OCI-LY7 (cell line): ENCODE measurements around the gene QDPR. TPM values are rescaled to one million over a fixed set of nuclear protein-coding genes. Genes with fewer than 3 reads are reported as not detected.

Source experiments
- BruUV-seq: library from RNA; stranded (reverse); fragments of 400-500 nt; replicated peaks from 2 replicates; lab custom pipeline; 2021; lab: Mats Ljungman, UMichigan
- CTCF ChIA-PET: fragments of 300-600 bp; sonication (Branson Sonifier 250); formaldehyde crosslinking; loops from one replicate; lab custom pipeline; 2022; ENCODE audit warnings: antibody characterized with exemption; ENCODE audit not compliant: unreplicated experiment; lab: Charles Lee
- POLR2A ChIA-PET: fragments of 300-600 bp; sonication (Branson Sonifier 250); formaldehyde crosslinking; loops from one replicate; lab custom pipeline; 2022; ENCODE audit warnings: antibody characterized with exemption; lab: Charles Lee
- DNase-seq: peaks from one replicate; pipeline ENCODE4 v3.0.0-alpha.2; 2015; ENCODE audit warnings: low spot score
- H2AFZ ChIP-seq: fragments of 200-600 bp; sonication (generic), shearing (Covaris generic); 2 replicates; pipeline ENCODE4 v1.6.1; 2014; ENCODE audit warnings: mild to moderate bottlenecking, antibody characterized with exemption, low read length, moderate library complexity
- H3K27ac ChIP-seq: fragments of 200-600 bp; sonication (generic); 2 replicates; pipeline ENCODE4 v1.5.1; 2014; ENCODE audit warnings: mixed run types, low read depth, mild to moderate bottlenecking, moderate library complexity, low read length, inconsistent platforms; ENCODE audit not compliant: poor library complexity, severe bottlenecking
- H3K36me3 ChIP-seq: fragments of 200-600 bp; sonication (generic); 2 replicates; pipeline ENCODE4 v1.6.1; 2014; ENCODE audit warnings: mild to moderate bottlenecking, antibody characterized with exemption, low read length, moderate library complexity, mixed read lengths; ENCODE audit not compliant: insufficient read depth
- H3K4me1 ChIP-seq: fragments of 200-600 bp; sonication (generic); 2 replicates; pipeline ENCODE4 v1.5.1; 2014; ENCODE audit warnings: mild to moderate bottlenecking, low read length; ENCODE audit not compliant: insufficient read depth, poor library complexity, severe bottlenecking
- H3K4me2 ChIP-seq: fragments of 200-600 bp; sonication (generic); 2 replicates; pipeline ENCODE4 v1.6.1; 2014; ENCODE audit warnings: mild to moderate bottlenecking, low read length
- H3K4me3 ChIP-seq: fragments of 200-600 bp; sonication (generic); 2 replicates; pipeline ENCODE4 v1.5.1; 2014; ENCODE audit warnings: mild to moderate bottlenecking, low read depth, low read length; ENCODE audit not compliant: poor library complexity, severe bottlenecking
- H3K79me2 ChIP-seq: fragments of 200-600 bp; sonication (generic); 2 replicates; pipeline ENCODE4 v1.6.1; 2016; ENCODE audit warnings: low read depth, mild to moderate bottlenecking, low read length, moderate library complexity, mixed read lengths; ENCODE audit not compliant: insufficient read depth
- H3K9me2 ChIP-seq: fragments of 200-600 bp; sonication (generic); 2 replicates; pipeline ENCODE4 v1.6.1; 2016; ENCODE audit warnings: mild to moderate bottlenecking, low read length, mixed read lengths; ENCODE audit not compliant: insufficient read depth
- H3K9me3 ChIP-seq: fragments of 200-600 bp; sonication (generic); 2 replicates; pipeline ENCODE4 v1.6.1; 2014; ENCODE audit warnings: mild to moderate bottlenecking, mixed run types, low read length, mixed read lengths
- H4K20me1 ChIP-seq: fragments of 200-600 bp; sonication (generic); 2 replicates; pipeline ENCODE4 v1.6.1; 2014; ENCODE audit warnings: mild to moderate bottlenecking, antibody characterized with exemption, low read length, moderate library complexity, mixed read lengths; ENCODE audit not compliant: insufficient read depth
- EZH2phosphoT487 ChIP-seq: fragments of 200-600 bp; sonication (generic); IDR thresholded peaks from 2 replicates; pipeline ENCODE4 v1.6.1; 2018; ENCODE audit warnings: low read depth, borderline replicate concordance, mild to moderate bottlenecking, mixed run types, antibody characterized with exemption, low read length, moderate library complexity, mixed read lengths
- intact Hi-C: fragments of 100-400 bp; cut with micrococcal nuclease; formaldehyde crosslinking; loops from one replicate; pipeline ENCODE4 v1.10.0; 2022; ENCODE audit not compliant: unreplicated experiment
- total RNA-seq, 2 experiments: library from RNA; depleted of rRNA in 1 of 2; stranded (reverse); fragments of >200 nt in 1 of 2; shearing (Covaris generic) in 1 of 2; gene quantifications; 2 replicates each; pipeline ENCODE4 v1.2.3, GENCODE V29; 2014 to 2022
- TF ChIP-seq, protein P1 (sequence below): fragments of 200-600 bp; sonication (generic); conservative IDR thresholded peaks from 2 replicates; pipeline ENCODE4 v1.5.1; 2014; ENCODE audit warnings: mild to moderate bottlenecking, antibody characterized with exemption, low read length, moderate library complexity, mixed read lengths

Gene QDPR
- total RNA-seq, 2 experiments from 2014 or later: 2.5 to 2.9 TPM

DNA sequence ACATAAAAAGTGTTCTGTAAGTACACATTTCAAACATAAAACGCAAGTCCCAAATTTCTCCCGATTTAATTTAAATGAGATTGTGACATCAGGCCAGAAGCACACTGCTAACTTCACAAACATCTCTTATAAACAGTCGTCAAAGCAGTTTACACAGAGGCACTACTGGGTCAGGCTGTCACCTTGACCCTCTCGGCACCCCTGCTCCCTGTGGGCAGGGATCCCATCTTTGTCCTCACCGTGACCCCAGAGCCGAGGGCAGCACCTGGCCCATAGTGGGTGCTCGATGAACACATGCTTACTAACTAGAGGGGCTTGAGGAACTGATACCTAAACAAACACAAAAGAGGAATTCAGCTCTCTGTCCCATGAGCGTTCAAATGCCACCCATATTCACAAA, 22.2 kb downstream of the QDPR start:
- no peaks in the 10 kb centered on the region for H4K20me1 ChIP-seq
- no peak overlapping the region for H3K27ac ChIP-seq
- no peak overlapping the region for H3K4me2 ChIP-seq
- DNase-seq: no peak
- no peak overlapping the region for H2AFZ ChIP-seq
- TF ChIP-seq, protein P1, sequence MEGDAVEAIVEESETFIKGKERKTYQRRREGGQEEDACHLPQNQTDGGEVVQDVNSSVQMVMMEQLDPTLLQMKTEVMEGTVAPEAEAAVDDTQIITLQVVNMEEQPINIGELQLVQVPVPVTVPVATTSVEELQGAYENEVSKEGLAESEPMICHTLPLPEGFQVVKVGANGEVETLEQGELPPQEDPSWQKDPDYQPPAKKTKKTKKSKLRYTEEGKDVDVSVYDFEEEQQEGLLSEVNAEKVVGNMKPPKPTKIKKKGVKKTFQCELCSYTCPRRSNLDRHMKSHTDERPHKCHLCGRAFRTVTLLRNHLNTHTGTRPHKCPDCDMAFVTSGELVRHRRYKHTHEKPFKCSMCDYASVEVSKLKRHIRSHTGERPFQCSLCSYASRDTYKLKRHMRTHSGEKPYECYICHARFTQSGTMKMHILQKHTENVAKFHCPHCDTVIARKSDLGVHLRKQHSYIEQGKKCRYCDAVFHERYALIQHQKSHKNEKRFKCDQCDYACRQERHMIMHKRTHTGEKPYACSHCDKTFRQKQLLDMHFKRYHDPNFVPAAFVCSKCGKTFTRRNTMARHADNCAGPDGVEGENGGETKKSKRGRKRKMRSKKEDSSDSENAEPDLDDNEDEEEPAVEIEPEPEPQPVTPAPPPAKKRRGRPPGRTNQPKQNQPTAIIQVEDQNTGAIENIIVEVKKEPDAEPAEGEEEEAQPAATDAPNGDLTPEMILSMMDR: no peak
- no peak for TF ChIP-seq EZH2phosphoT487
- H3K4me1 ChIP-seq: no peaks in the 10 kb centered on the region
- H3K9me3 ChIP-seq: no peaks in the 10 kb centered on the region
- no TSS peak for BruUV-seq
- ChIA-PET CTCF (no interaction called here), POLR2A (no interaction called here)
- intact Hi-C loops: no loop called here
- H3K36me3 ChIP-seq: peaks cover 4% of the 10 kb centered on the region; the same call in 1 of the 2 replicates
- H3K79me2 ChIP-seq: no peaks in the 10 kb centered on the region
- no peaks in the 10 kb centered on the region for H3K9me2 ChIP-seq
- H3K4me3 ChIP-seq: no peak overlapping the region

DNA sequence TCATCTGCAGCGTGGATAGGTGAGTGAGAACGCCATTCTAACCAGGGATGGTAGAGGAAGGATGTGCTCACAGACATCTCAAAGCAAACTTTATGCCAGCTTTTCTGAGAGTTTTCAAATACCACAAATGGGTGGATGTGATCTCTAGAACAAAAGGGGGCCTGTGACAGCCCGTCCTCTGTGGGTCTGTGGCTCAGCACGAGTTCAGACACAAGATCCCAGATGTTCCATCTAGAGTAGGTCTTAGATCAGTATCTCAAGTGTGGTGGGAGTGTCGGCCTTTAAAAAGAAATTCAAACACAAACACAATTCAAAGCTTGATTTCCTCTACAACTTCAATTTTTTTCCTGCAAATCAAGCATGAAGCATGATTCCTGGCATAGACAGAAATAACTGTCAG, 22.8 kb downstream of the QDPR start:
- no peaks in the 10 kb centered on the region for H3K79me2 ChIP-seq
- H3K27ac ChIP-seq: no peak overlapping the region
- H3K4me1 ChIP-seq: no peaks in the 10 kb centered on the region
- no peak overlapping the region for H2AFZ ChIP-seq
- H3K9me3 ChIP-seq: no peaks in the 10 kb centered on the region
- H3K4me2 ChIP-seq: no peak overlapping the region
- no peak overlapping the region for H3K4me3 ChIP-seq
- no peaks in the 10 kb centered on the region for H4K20me1 ChIP-seq
- CTCF ChIA-PET: no interaction called here
- BruUV-seq: no TSS peak
- H3K9me2 ChIP-seq: no peaks in the 10 kb centered on the region
- no peak for DNase-seq
- intact Hi-C loops: no loop called here
- H3K36me3 ChIP-seq: peaks cover 4% of the 10 kb centered on the region; the same call in 1 of the 2 replicates
- POLR2A ChIA-PET: no interaction called here
- no peak for TF ChIP-seq EZH2phosphoT487
- TF ChIP-seq, protein P1: no peak

DNA sequence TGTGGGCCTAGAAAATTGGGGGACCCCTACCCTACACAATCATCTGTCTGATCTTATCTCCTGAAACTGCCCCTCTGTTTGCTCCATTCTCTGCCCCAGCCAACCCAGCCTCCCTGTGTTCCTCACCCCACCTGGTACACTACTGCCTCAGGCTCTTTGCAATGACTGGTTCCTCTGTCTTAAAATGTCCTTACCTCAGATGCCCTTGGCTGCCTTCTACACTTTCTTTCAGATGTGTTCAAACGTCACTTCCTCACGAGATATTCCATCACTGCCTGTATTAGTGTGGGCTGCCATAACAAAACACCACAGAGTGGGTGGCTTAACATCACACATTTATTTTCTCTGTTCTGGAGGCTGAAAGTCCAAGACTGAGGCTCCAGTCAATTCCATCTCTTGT, 29.2 kb downstream of the QDPR start:
- DNase-seq: no peak
- Histone ChIP-seq H4K20me1 (no peaks in the 10 kb centered on the region), H3K4me2 (no peak overlapping the region), H2AFZ (no peak overlapping the region), H3K79me2 (no peaks in the 10 kb centered on the region), H3K36me3 (peaks cover 4% of the 10 kb centered on the region; the same call in 1 of the 2 replicates), H3K27ac (no peak overlapping the region), H3K4me1 (no peaks in the 10 kb centered on the region), H3K4me3 (no peak overlapping the region), H3K9me2 (no peaks in the 10 kb centered on the region), H3K9me3 (no peaks in the 10 kb centered on the region)
- TF ChIP-seq, protein P1: no peak
- no peak for TF ChIP-seq EZH2phosphoT487
- POLR2A ChIA-PET: no interaction called here
- intact Hi-C loops: no loop called here
- no TSS peak for BruUV-seq
- CTCF ChIA-PET: no interaction called here
